Mesodermal cell (in vitro differentiated cells): ENCODE data around the gene STMN3.

Experiments used
- H3K27ac ChIP-seq: 2 replicates; pipeline ENCODE4 v1.7.0; 2013; ENCODE audit warnings: mild to moderate bottlenecking, low read depth, low read length, moderate library complexity; ENCODE audit not compliant: severe bottlenecking
- H3K36me3 ChIP-seq: 2 replicates; pipeline ENCODE4 v1.7.1; 2013; ENCODE audit warnings: mild to moderate bottlenecking, low read length, moderate library complexity; ENCODE audit not compliant: control insufficient read depth, insufficient read depth
- H3K4me1 ChIP-seq: one replicate; pipeline ENCODE4 v1.7.1; 2013; ENCODE audit warnings: mild to moderate bottlenecking, low read length; ENCODE audit not compliant: insufficient read depth, control insufficient read depth, poor library complexity, severe bottlenecking
- H3K4me3 ChIP-seq: 2 replicates; pipeline ENCODE4 v1.7.0; 2013; ENCODE audit warnings: low read length, control low read depth, mild to moderate bottlenecking; ENCODE audit not compliant: insufficient read depth, poor library complexity, severe bottlenecking; ENCODE audit errors: extremely low read depth
- H3K9me3 ChIP-seq: 2 replicates; pipeline ENCODE4 v1.7.1; 2013; ENCODE audit warnings: mild to moderate bottlenecking, low read length, moderate library complexity; ENCODE audit not compliant: control insufficient read depth
- WGBS, 2 experiments: methylation state at CpG; one replicate each; pipeline ENCODE4 v1.1.5; 2013; ENCODE audit warnings: missing lambda C conversion rate in 2 of 2; ENCODE audit not compliant: insufficient coverage in 2 of 2; 5-methylcytosine and 5-hydroxymethylcytosine counted together

Gene STMN3

GRCh38 chr20:63690898-63691710 is 37.9 kb upstream of the STMN3 start:
- peaks cover 15% of the 10 kb centered on the region for H3K4me1 ChIP-seq
- peaks cover 6% of the 10 kb centered on the region for H3K36me3 ChIP-seq
- H3K9me3 ChIP-seq = no peaks in the 10 kb centered on the region
- 96 to 97% methylated on average over 17 to 22 of the region's 24 CpGs for WGBS, 2 experiments
- H3K4me3 ChIP-seq = no peak overlapping the region
- H3K27ac ChIP-seq = no peak overlapping the region

GRCh38 chr20:63690003-63690897 is 37.0 kb upstream of the STMN3 start:
- peaks cover 6% of the 10 kb centered on the region for H3K36me3 ChIP-seq
- peaks cover 17% of the 10 kb centered on the region for H3K4me1 ChIP-seq
- WGBS, 2 experiments = 90 to 96% methylated on average over 22 to 35 of the region's 40 CpGs
- H3K27ac ChIP-seq = no peak overlapping the region
- H3K9me3 ChIP-seq = no peaks in the 10 kb centered on the region
- H3K4me3 ChIP-seq = no peak overlapping the region

GRCh38 chr20:63689046-63690002 is 36.1 kb upstream of the STMN3 start:
- Histone ChIP-seq H3K4me3 (no peak overlapping the region), H3K4me1 (peaks cover 17% of the 10 kb centered on the region), H3K27ac (no peak overlapping the region), H3K36me3 (peaks cover 2% of the 10 kb centered on the region), H3K9me3 (no peaks in the 10 kb centered on the region)
- WGBS, 2 experiments = 98% methylated on average over 38 to 44 of the region's 44 CpGs

GRCh38 chr20:63688228-63689045 is 35.2 kb upstream of the STMN3 start:
- Histone ChIP-seq H3K36me3 (no peaks in the 10 kb centered on the region), H3K4me3 (no peak overlapping the region), H3K27ac (no peak overlapping the region), H3K4me1 (peaks cover 17% of the 10 kb centered on the region), H3K9me3 (no peaks in the 10 kb centered on the region)
- WGBS, 2 experiments = 92 to 95% methylated on average over 19 to 28 of the region's 31 CpGs

GRCh38 chr20:63687419-63688178 is 34.4 kb upstream of the STMN3 start:
- WGBS, 2 experiments = 96 to 97% methylated on average over 19 to 26 of the region's 29 CpGs
- no peaks in the 10 kb centered on the region for H3K36me3 ChIP-seq
- peaks cover 22% of the 10 kb centered on the region for H3K4me1 ChIP-seq
- H3K9me3 ChIP-seq = no peaks in the 10 kb centered on the region
- no peak overlapping the region for H3K4me3 ChIP-seq
- H3K27ac ChIP-seq = no peak overlapping the region

GRCh38 chr20:63686492-63687321 is 33.5 kb upstream of the STMN3 start:
- 91 to 92% methylated on average over 41 of the region's 45 CpGs for WGBS, 2 experiments
- H3K36me3 ChIP-seq = no peaks in the 10 kb centered on the region
- no peak overlapping the region for H3K4me3 ChIP-seq
- H3K4me1 ChIP-seq = peaks cover 26% of the 10 kb centered on the region
- H3K27ac ChIP-seq = peak overlapping the region; percentile 73
- H3K9me3 ChIP-seq = no peaks in the 10 kb centered on the region

- peaks cover 28% of the 10 kb centered on the region for H3K4me1 ChIP-seq
- no peak overlapping the region for H3K4me3 ChIP-seq
- no peaks in the 10 kb centered on the region for H3K9me3 ChIP-seq
- H3K27ac ChIP-seq = peak overlapping the region; percentile 73
- H3K36me3 ChIP-seq = no peaks in the 10 kb centered on the region
- 93 to 96% methylated on average over 24 of the region's 24 CpGs for WGBS, 2 experiments
Measured at GRCh38 chr20:63686094-63686491, 32.9 kb upstream of the STMN3 start.

- WGBS, 2 experiments = 91 to 93% methylated on average over 16 to 21 of the region's 21 CpGs
- H3K4me1 ChIP-seq = peaks cover 28% of the 10 kb centered on the region
Measured at GRCh38 chr20:63685269-63686026, 32.2 kb upstream of the STMN3 start.

More at GRCh38 chr20:63685269-63686026, 32.2 kb upstream of the STMN3 start:
- no peak overlapping the region for H3K27ac ChIP-seq
- no peak overlapping the region for H3K4me3 ChIP-seq
- H3K36me3 ChIP-seq = no peaks in the 10 kb centered on the region
- H3K9me3 ChIP-seq = no peaks in the 10 kb centered on the region
